Heart right ventricle (tissue), 16 donors: ENCODE results near the gene UBN2. TPM values are rescaled to one million over a fixed set of nuclear protein-coding genes. Genes with fewer than 3 reads are reported as not detected.

ENCODE experiments used
- ATAC-seq, 8 donors: fragments of 200-7000 bp; cut with Tn5 transposase; one replicate each; pipeline ENCODE4 v1.9.1; 2020; ENCODE audit warnings: mild to moderate bottlenecking in 8 of 8, moderate library complexity in 8 of 8, moderate number of reproducible peaks in 1 of 8
- DNase-seq, 2 donors: peaks; one replicate each; pipeline ENCODE4 v3.0.0-alpha.2; 2020
- H3K27ac ChIP-seq, 10 donors: fragments of 200-600 bp; sonication (generic) in 2 of 10; one replicate each; pipeline versions ENCODE4 v1.5.0 to v1.8.0; 2020 to 2022; ENCODE audit warnings: mild to moderate bottlenecking in 3 of 10
- H3K27me3 ChIP-seq, 7 donors: fragments of 200-600 bp; one replicate each; pipeline ENCODE4 v1.8.0; 2021 to 2022; ENCODE audit warnings: mild to moderate bottlenecking in 2 of 7
- H3K36me3 ChIP-seq, 9 donors: fragments of 200-600 bp; sonication (generic) in 1 of 9; one replicate each; pipeline versions ENCODE4 v1.5.0 to v1.8.0; 2020 to 2022; ENCODE audit warnings: mild to moderate bottlenecking in 2 of 9
- H3K4me1 ChIP-seq, 9 donors: fragments of 200-600 bp; sonication (generic) in 1 of 9; one replicate each; pipeline versions ENCODE4 v1.5.0 to v1.8.0; 2020 to 2022; ENCODE audit warnings: mild to moderate bottlenecking in 4 of 9
- H3K4me3 ChIP-seq, 10 donors: fragments of 200-600 bp; sonication (generic) in 2 of 10; one replicate each; pipeline versions ENCODE4 v1.5.0 to v1.8.0; 2020 to 2022; ENCODE audit warnings: mild to moderate bottlenecking in 7 of 10, moderate library complexity in 2 of 10
- H3K9me3 ChIP-seq, 11 donors: fragments of 200-600 bp in 10 of 11; sonication (generic) in 2 of 11; one replicate each; pipeline versions ENCODE4 v1.5.0 to v1.8.0; 2013 to 2022; ENCODE audit warnings: mild to moderate bottlenecking in 2 of 11, control low read depth in 1 of 11, moderate library complexity in 1 of 11
- CTCF ChIP-seq, 9 donors: fragments of 200-600 bp; sonication (generic) in 2 of 9; IDR thresholded peaks; one replicate each; pipeline versions ENCODE4 v1.5.0 to v1.8.0; 2021 to 2022; ENCODE audit warnings: antibody characterized with exemption in 9 of 9, mild to moderate bottlenecking in 5 of 9, moderate library complexity in 1 of 9
- WGBS, 2 donors: extraction: QIAGEN DNeasy Blood & Tissue Kit; methylation state at CpG; one replicate each; pipeline ENCODE4 v1.1.7; 2013; ENCODE audit warnings: inconsistent platforms in 1 of 2; 5-methylcytosine and 5-hydroxymethylcytosine counted together
- intact Hi-C, 10 donors: fragments of 100-400 bp; cut with DNase I; formaldehyde crosslinking; loops; one replicate each; pipeline versions ENCODE4 v1.11.1 to v1.14.2; 2022
- polyA plus RNA-seq, 2 donors: library from polyadenylated mRNA; stranded (reverse); fragments of 200-250 nt; gene quantifications; one replicate each; pipeline ENCODE4 v1.2.3, GENCODE V29; 2013
- total RNA-seq, 10 donors: library from RNA; stranded (reverse); fragmentation: NEBNext Ultra II Directional in 3 of 10; extraction: Animal tissue kit (Norgen Biotek cat#: 25700) in 3 of 10; gene quantifications; one replicate each; pipeline versions ENCODE4 v1.2.1 to v1.2.4, GENCODE V29; 2021 to 2023
- donor health status: Arrhythmogenic right ventricular cardiomyopathy.
- donor health status: ischemic (EF 13 %, LVEDD 7.1; RV severe dilation, severe dysfunction).
- donor health status: healthy with polysubstance abuse.
- donor health status: DM: no; HTN: yes; CAD: no.
- donor health status: DM: no; HTN: no; CAD: no.
- donor health status: ischemic (EF 25% LVEDD 6.9; RV normal size, moderate dysfunction).
- donor health status: ischemic (EF 25% LVEDD 5.7; RV mildly dilated, moderate dysfunction).
- donor health status: healthy.
- donor health status: DM: yes; HTN: yes; CAD: no.
- donor health status: Ischemic cardiomyopathy.
- donor health status: ischemic (EF 35%, LVEDD 5.7; RV mildly dilated, moderate dysfunction).
- donor health status: nonischemic (EF 11% LVEDD 7.7; RV severe dilation, severe dysfunction).
- donor health status: DM: yes; HTN: yes; CAD: no.
- donor health status: PGD.
- donor health status: ischemic (EF 29% LVEDD 5.4; RV normal size, mild dysfunction).
- donor health status: nonischemic (EF 23%, LVEDD 6.1; RV moderate dilation, normal function).

Gene UBN2
- total and polyA plus RNA-seq, 12 donors: 1.3 to 27.0 (median 21.4) TPM

GRCh38 chr7:139340808-139341057, 109.7 kb downstream of the UBN2 start:
- Histone ChIP-seq H3K27me3 (no peaks in the 10 kb centered on the region), H3K4me1 (peaks cover 0 to 21% (median 13%) of the 10 kb centered on the region in 9 donors), H3K4me3 (peak overlapping the region; percentile 59 to 93 (median 82)), H3K27ac (peak overlapping the region; percentile 98 to 100 (median 99)), H3K36me3 (peaks cover 0 to 13% (median 3%) of the 10 kb centered on the region in 9 donors), H3K9me3 (peaks cover 0 to 8% (median 0%) of the 10 kb centered on the region in 11 donors)
- no peak for TF ChIP-seq CTCF (IDR thresholded peaks at IDR 0.05)
- peak in 5 of 8 donors; percentile 0 to 23 (median 8) for ATAC-seq
- WGBS, 2 donors: 0% methylated on average over 9 of the region's 9 CpGs
- no peak for DNase-seq
- intact Hi-C loops: loop anchor here in 7 of 10 donors (1.0 to 2.0 kb wide), 2 partner anchors 18 to 19 kb away; partner anchors contain the start of gene LUC7L2 (in 7 of the 7)

GRCh38 chr7:139341058-139341775, 110.2 kb downstream of the UBN2 start, which contains the start of gene FMC1:
Gene FMC1 (plus strand): TSS chr7:139341337. CDS start chr7:139341385, 48 bp downstream.
- WGBS, 2 donors: 0% methylated on average over 54 of the region's 54 CpGs
- ATAC-seq: peak; percentile 81 to 92 (median 88)
- H3K27ac ChIP-seq: peak within 1 kb of the TSS; percentile 98 to 100 (median 99)
- TF ChIP-seq CTCF (IDR thresholded peaks at IDR 0.05): peak; percentile 13 to 65 (median 51)
- peaks cover 0 to 17% (median 8%) of the 10 kb centered on the region in 9 donors for H3K36me3 ChIP-seq
- no peaks in the 10 kb centered on the region for H3K27me3 ChIP-seq
- peaks cover 0 to 21% (median 13%) of the 10 kb centered on the region in 9 donors for H3K4me1 ChIP-seq
- H3K4me3 ChIP-seq: peak within 1 kb of the TSS; percentile 59 to 93 (median 82)
- peak; percentile 89 to 95 for DNase-seq
- intact Hi-C loops: loop anchor here in 5 of 10 donors (1.0 to 2.0 kb wide), 2 partner anchors 18 kb away; partner anchors contain the start of gene LUC7L2 (in 5 of the 5)
- H3K9me3 ChIP-seq: peaks cover 0 to 8% (median 0%) of the 10 kb centered on the region in 11 donors

- Histone ChIP-seq H3K4me1 (peaks cover 0 to 21% (median 13%) of the 10 kb centered on the region in 9 donors), H3K4me3 (peak overlapping the region; percentile 59 to 93 (median 82)), H3K27ac (peak overlapping the region; percentile 98 to 100 (median 99)), H3K36me3 (peaks cover 0 to 23% (median 14%) of the 10 kb centered on the region in 9 donors), H3K27me3 (no peaks in the 10 kb centered on the region), H3K9me3 (peaks cover 0 to 8% (median 0%) of the 10 kb centered on the region in 11 donors)
- ATAC-seq (no peak), DNase-seq (no peak)
- intact Hi-C loops: loop anchor here in 6 of 10 donors (1.0 to 2.0 kb wide), 2 partner anchors 17 to 18 kb away; partner anchors contain the start of gene LUC7L2 (in 6 of the 6)
- TF ChIP-seq CTCF (IDR thresholded peaks at IDR 0.05): no peak
- WGBS, 2 donors: 0 to 1% methylated on average over 9 of the region's 9 CpGs
Observed at GRCh38 chr7:139341776-139342226, 110.8 kb downstream of the UBN2 start.

- no peak for ATAC-seq
- 93 to 94% methylated on average over 1 of the region's 1 CpG for WGBS, 2 donors
- no peak overlapping the region for H3K27ac ChIP-seq
Observed at GRCh38 chr7:139345042-139345441, 114.0 kb downstream of the UBN2 start.

More at GRCh38 chr7:139345042-139345441, 114.0 kb downstream of the UBN2 start:
- H3K4me3 ChIP-seq: no peak overlapping the region
- H3K4me1 ChIP-seq: peaks cover 0 to 21% (median 13%) of the 10 kb centered on the region in 9 donors
- intact Hi-C loops: no loop called here
- no peak for DNase-seq
- peaks cover 0 to 54% (median 41%) of the 10 kb centered on the region in 9 donors for H3K36me3 ChIP-seq
- no peaks in the 10 kb centered on the region for H3K27me3 ChIP-seq
- no peaks in the 10 kb centered on the region for H3K9me3 ChIP-seq
- no peak for TF ChIP-seq CTCF (IDR thresholded peaks at IDR 0.05)
